KMS-11 (cell line): ENCODE results near the gene LSAMP.
"Not testable (repeated sequence)": the region's sequence is repeated elsewhere in the genome, so short reads cannot be mapped to it uniquely, and the experiment has no call there.

Experiments used
- H2AFZ ChIP-seq: fragments of 200-600 bp; sonication (generic); 2 replicates; pipeline ENCODE4 v1.6.1; 2016; ENCODE audit warnings: antibody characterized with exemption, mixed run types, low read depth
- H3K27ac ChIP-seq: fragments of 200-600 bp; sonication (generic); 2 replicates; pipeline ENCODE4 v1.6.1; 2016; ENCODE audit warnings: mild to moderate bottlenecking, mixed run types
- H3K27me3 ChIP-seq: fragments of 200-600 bp; sonication (generic); 2 replicates; pipeline ENCODE4 v1.6.1; 2017; ENCODE audit warnings: mild to moderate bottlenecking, low read depth, mixed run types, moderate library complexity; ENCODE audit not compliant: insufficient read depth
- H3K36me3 ChIP-seq: fragments of 200-600 bp; sonication (generic); 2 replicates; pipeline ENCODE4 v1.6.1; 2017; ENCODE audit warnings: mild to moderate bottlenecking, mixed run types; ENCODE audit not compliant: insufficient read depth
- H3K4me1 ChIP-seq: fragments of 200-600 bp; sonication (generic); 2 replicates; pipeline ENCODE4 v1.6.1; 2016; ENCODE audit warnings: mild to moderate bottlenecking, low read depth, mixed run types; ENCODE audit not compliant: poor library complexity, severe bottlenecking
- H3K4me2 ChIP-seq: fragments of 200-600 bp; sonication (generic); 2 replicates; pipeline ENCODE4 v1.7.0; 2016; ENCODE audit warnings: mild to moderate bottlenecking, mixed run types
- H3K4me3 ChIP-seq: fragments of 200-600 bp; sonication (generic); IDR thresholded peaks from 2 replicates; pipeline ENCODE4 v1.6.1; 2017; ENCODE audit warnings: low read depth, low read length, mixed read lengths; ENCODE audit not compliant: insufficient read depth
- H3K79me2 ChIP-seq: fragments of 200-600 bp; sonication (generic); 2 replicates; pipeline ENCODE4 v1.6.1; 2016; ENCODE audit warnings: low read depth, mixed run types; ENCODE audit not compliant: insufficient read depth
- H3K9ac ChIP-seq: fragments of 200-600 bp; sonication (generic); 2 replicates; pipeline ENCODE4 v1.6.1; 2016; ENCODE audit warnings: mild to moderate bottlenecking, mixed run types
- H4K20me1 ChIP-seq: fragments of 200-600 bp; sonication (generic); 2 replicates; pipeline ENCODE4 v1.6.1; 2016; ENCODE audit warnings: mild to moderate bottlenecking, mixed run types; ENCODE audit not compliant: insufficient read depth
- TF ChIP-seq, protein P1 (sequence below): fragments of 200-600 bp; sonication (generic); conservative IDR thresholded peaks from 2 replicates; pipeline ENCODE4 v1.6.1; 2017; ENCODE audit warnings: low read depth, mild to moderate bottlenecking, antibody characterized with exemption, low read length, moderate library complexity, mixed read lengths

LSAMP gene

DNA sequence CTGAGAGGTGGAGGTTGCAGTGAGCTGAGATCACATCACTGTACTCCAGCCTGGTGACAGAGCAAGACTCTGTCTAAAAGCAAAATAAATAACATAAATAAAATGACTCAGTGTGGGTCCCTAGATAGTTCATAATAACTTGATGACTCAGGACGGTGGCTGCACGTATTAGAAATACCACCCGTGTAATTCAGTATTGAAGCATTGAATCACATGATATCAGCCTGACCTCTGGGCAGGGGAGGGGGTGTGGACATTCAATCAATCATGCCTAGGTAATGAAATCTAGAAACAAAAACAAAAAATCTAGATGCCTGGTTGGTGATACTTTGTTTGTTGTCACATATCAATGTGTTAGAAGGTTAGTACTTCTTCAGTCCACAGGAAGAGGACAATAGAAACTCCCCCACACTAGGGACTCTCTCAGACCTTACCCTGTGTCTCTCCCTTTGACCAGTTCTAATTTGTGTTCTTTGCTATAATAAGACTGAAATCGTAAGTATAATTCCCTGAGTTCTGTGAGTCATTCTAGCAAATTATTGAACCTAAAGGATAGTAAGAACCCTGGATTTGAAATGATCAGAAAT lies 644.7 kb downstream of the LSAMP start:
- H3K79me2 ChIP-seq: no peaks in the 10 kb centered on the region
- H3K27me3 ChIP-seq: no peaks in the 10 kb centered on the region
- TF ChIP-seq, protein P1, sequence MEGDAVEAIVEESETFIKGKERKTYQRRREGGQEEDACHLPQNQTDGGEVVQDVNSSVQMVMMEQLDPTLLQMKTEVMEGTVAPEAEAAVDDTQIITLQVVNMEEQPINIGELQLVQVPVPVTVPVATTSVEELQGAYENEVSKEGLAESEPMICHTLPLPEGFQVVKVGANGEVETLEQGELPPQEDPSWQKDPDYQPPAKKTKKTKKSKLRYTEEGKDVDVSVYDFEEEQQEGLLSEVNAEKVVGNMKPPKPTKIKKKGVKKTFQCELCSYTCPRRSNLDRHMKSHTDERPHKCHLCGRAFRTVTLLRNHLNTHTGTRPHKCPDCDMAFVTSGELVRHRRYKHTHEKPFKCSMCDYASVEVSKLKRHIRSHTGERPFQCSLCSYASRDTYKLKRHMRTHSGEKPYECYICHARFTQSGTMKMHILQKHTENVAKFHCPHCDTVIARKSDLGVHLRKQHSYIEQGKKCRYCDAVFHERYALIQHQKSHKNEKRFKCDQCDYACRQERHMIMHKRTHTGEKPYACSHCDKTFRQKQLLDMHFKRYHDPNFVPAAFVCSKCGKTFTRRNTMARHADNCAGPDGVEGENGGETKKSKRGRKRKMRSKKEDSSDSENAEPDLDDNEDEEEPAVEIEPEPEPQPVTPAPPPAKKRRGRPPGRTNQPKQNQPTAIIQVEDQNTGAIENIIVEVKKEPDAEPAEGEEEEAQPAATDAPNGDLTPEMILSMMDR: no peak
- H4K20me1 ChIP-seq: no peaks in the 10 kb centered on the region
- H2AFZ ChIP-seq: no peak overlapping the region
- no peak overlapping the region for H3K27ac ChIP-seq
- H3K4me2 ChIP-seq: no peak overlapping the region
- H3K36me3 ChIP-seq: no peaks in the 10 kb centered on the region
- no peaks in the 10 kb centered on the region for H3K4me1 ChIP-seq
- H3K4me3 ChIP-seq: no peak overlapping the region
- H3K9ac ChIP-seq: no peak overlapping the region

DNA sequence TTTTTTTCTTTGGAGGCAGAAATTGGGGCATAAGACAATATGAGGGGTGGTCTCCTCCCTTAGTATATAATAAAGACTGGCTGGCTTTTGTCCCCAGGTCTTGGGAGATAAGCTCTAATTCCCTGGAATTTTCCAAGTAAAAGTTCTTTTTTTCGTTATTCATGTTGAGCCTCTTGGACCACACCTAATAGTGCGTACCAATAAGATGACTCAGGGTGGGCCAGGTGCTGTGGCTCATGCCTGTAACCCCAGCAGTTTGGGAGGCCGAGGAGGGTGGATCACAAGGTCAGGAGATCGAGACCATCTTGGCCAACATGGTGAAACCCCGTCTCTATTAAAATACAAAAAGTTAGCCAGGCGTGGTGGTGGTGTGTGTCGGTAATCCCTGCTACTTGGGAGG lies 645.2 kb downstream of the LSAMP start:
- H3K27me3 ChIP-seq, H2AFZ ChIP-seq, H3K36me3 ChIP-seq, H3K4me3 ChIP-seq, H3K9ac ChIP-seq, H4K20me1 ChIP-seq, H3K4me2 ChIP-seq, H3K4me1 ChIP-seq, H3K27ac ChIP-seq, H3K79me2 ChIP-seq: not testable (repeated sequence)

DNA sequence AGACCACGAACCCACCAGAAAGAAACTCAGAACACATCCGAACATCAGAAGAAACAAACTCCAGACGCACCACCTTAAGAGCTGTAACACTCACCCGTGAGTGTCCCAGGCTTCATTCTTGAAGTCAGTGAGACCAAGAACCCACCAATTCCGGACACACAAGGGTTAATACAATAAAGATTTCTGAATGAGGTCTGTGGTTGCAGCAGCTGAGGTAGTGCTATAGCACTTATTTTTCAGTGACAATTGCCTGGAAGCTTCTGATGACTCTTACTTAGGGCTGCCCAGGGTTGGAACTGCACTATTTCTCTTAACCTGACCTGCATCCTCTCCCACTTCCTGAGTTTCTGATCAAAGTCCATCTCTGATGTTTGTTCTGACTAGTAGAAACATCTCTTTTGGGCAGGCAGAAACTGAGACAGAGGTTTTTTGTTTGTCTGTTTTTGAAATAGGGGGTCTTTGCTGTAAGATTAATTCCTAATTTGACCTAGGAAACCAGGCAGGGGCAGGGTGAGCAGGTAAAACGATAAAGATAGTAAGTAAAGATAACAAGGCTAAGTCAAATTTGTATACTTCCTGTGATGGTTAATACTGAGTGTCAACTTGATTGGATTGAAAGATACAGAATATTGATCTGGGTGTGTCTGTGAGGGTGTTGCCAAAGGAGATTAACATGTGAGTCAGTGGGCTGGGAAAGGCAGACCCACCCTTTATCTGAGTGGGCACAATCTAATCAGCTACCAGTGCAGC lies 652.9 kb downstream of the LSAMP start:
- Histone ChIP-seq H3K79me2 (no peaks in the 10 kb centered on the region), H4K20me1 (no peaks in the 10 kb centered on the region), H3K4me3 (no peak overlapping the region), H3K9ac (no peak overlapping the region), H2AFZ (no peak overlapping the region), H3K27ac (no peak overlapping the region), H3K4me1 (peaks cover 5% of the 10 kb centered on the region), H3K36me3 (no peaks in the 10 kb centered on the region), H3K4me2 (no peak overlapping the region), H3K27me3 (no peaks in the 10 kb centered on the region)
- TF ChIP-seq, protein P1: no peak

DNA sequence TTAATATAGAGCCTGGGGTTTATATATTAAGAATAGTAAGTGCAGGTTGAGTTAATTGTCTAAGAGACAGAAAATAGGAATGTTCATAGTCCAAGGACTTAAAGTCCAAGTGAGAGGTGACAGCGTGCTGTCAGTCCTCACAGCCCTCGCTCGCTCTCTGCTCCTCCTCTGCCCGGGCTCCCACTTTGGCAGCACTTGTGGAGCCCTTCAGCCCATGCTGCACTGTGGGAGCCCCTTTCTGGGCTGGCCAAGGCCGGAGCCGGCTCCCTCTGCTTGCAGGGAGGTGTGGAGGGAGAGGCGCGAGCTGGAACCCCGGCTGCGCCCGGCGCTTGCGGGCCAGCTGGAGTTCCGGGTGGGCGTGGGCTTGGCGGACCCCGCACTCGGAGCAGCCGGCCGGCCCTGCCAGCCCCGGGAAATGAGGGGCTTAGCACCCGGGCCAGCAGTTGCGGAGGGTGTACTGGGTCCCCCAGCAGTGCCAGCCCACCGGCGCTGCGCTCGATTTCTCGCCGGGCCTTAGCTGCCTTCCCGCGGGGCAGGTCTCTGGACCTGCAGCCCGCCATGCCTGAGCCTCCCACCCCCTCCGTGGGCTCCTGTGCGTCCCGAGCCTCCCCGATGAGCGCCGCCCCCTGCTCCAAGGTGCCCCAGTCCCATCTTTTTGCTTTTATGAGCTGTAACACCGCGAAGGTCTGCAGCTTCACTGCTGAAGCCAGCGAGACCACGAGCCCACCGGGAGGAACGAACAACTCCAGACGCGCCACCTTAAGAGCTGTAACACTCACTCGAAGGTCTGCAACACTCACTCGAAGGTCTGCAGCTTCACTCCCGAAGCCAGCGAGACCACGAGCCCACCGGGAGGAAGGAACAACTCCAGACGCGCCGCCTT lies 653.8 kb downstream of the LSAMP start:
- not testable (repeated sequence) for H3K27me3 ChIP-seq, H3K79me2 ChIP-seq, H3K27ac ChIP-seq, H4K20me1 ChIP-seq, H3K9ac ChIP-seq, H3K36me3 ChIP-seq, H3K4me1 ChIP-seq, H2AFZ ChIP-seq, H3K4me2 ChIP-seq, H3K4me3 ChIP-seq

DNA sequence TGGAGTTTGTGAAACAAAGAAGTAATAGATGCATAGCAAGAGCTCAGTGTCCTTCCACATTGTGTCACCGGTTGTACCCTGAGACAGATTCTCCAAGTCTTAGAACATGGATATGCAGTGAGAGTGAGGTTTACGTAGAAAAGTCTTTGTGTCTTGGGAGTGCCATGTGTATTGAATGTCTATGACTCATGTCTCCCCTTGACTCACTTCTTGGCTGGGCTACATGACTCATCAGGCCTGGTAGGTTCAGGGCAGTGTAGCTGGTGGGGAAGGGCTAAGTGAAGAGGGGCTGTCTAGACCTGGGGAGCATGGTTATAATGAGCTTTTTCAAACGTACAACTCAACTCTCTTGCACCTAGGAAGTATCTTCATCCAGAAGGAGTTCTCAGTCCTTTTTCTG lies 654.5 kb downstream of the LSAMP start:
- Histone ChIP-seq H3K79me2 (no peaks in the 10 kb centered on the region), H3K27me3 (no peaks in the 10 kb centered on the region), H2AFZ (no peak overlapping the region), H3K4me2 (no peak overlapping the region), H3K27ac (no peak overlapping the region), H4K20me1 (no peaks in the 10 kb centered on the region), H3K36me3 (no peaks in the 10 kb centered on the region), H3K4me1 (peaks cover 5% of the 10 kb centered on the region), H3K4me3 (no peak overlapping the region), H3K9ac (no peak overlapping the region)
- TF ChIP-seq, protein P1: no peak
